LHCN-M2 (cell line): ENCODE data around the gene ADAMTS2. TPM values are rescaled to one million over a fixed set of nuclear protein-coding genes. Genes with fewer than 3 reads are reported as not detected.

Source experiments
- DNase-seq: peaks from one replicate; pipeline ENCODE4 v3.0.0-alpha.2; 2012; ENCODE audit warnings: low read depth
- total RNA-seq: library from RNA; depleted of rRNA; stranded (reverse); fragments of >200 nt; gene quantifications from 2 replicates; pipeline ENCODE4 v1.2.3, GENCODE V29; 2014

ADAMTS2 gene
- total RNA-seq, 1 experiment from 2014 or later, result 24.1 TPM

GRCh38 chr5:179235416-179236400 is 109.6 kb downstream of the ADAMTS2 start:
- no peak for DNase-seq

GRCh38 chr5:179234563-179235135 is 110.6 kb downstream of the ADAMTS2 start:
- DNase-seq, result no peak

GRCh38 chr5:179233909-179234562 is 111.2 kb downstream of the ADAMTS2 start:
- no peak for DNase-seq

- no peak for DNase-seq
Observed at GRCh38 chr5:179232091-179232735, 113.0 kb downstream of the ADAMTS2 start.

GRCh38 chr5:179231309-179231708 is 114.0 kb downstream of the ADAMTS2 start:
- DNase-seq, result no peak

GRCh38 chr5:179230061-179230461 is 115.2 kb downstream of the ADAMTS2 start:
- DNase-seq, result no peak

- DNase-seq, result no peak
Observed at GRCh38 chr5:179229331-179229831, 115.9 kb downstream of the ADAMTS2 start.

GRCh38 chr5:179228341-179229121 is 116.7 kb downstream of the ADAMTS2 start:
- no peak for DNase-seq

GRCh38 chr5:179227580-179228311 is 117.5 kb downstream of the ADAMTS2 start:
- DNase-seq, result no peak

GRCh38 chr5:179227229-179227579 is 118.1 kb downstream of the ADAMTS2 start:
- DNase-seq, result no peak

GRCh38 chr5:179226696-179227095 is 118.6 kb downstream of the ADAMTS2 start:
- DNase-seq, result no peak

GRCh38 chr5:179225387-179225786 is 119.9 kb downstream of the ADAMTS2 start:
- no peak for DNase-seq

GRCh38 chr5:179224741-179225140 is 120.5 kb downstream of the ADAMTS2 start:
- no peak for DNase-seq

GRCh38 chr5:179223961-179224360 is 121.3 kb downstream of the ADAMTS2 start:
- DNase-seq, result no peak

GRCh38 chr5:179223528-179223927 is 121.7 kb downstream of the ADAMTS2 start:
- no peak for DNase-seq

- no peak for DNase-seq
Observed at GRCh38 chr5:179222246-179223017, 122.8 kb downstream of the ADAMTS2 start.

GRCh38 chr5:179221877-179222220 is 123.4 kb downstream of the ADAMTS2 start:
- no peak for DNase-seq

GRCh38 chr5:179221196-179221876 is 123.9 kb downstream of the ADAMTS2 start:
- DNase-seq, result no peak

- DNase-seq, result no peak
Observed at GRCh38 chr5:179220716-179221115, 124.5 kb downstream of the ADAMTS2 start.
